ENCODE measurements around the gene LYST.

LYST gene

GRCh38 chr1:235873045-235873444, 6.3 kb upstream of the LYST start:
- no peak overlapping the region for H2AFZ ChIP-seq (ENCODE audit: low read depth, low read length, severe bottlenecking)

GRCh38 chr1:235872270-235872669, 5.6 kb upstream of the LYST start:
- Histone ChIP-seq H3K27me3 (ENCODE audit: low read length) (no peaks in the 10 kb centered on the region), H3K36me3 (ENCODE audit: low read length) (no peaks in the 10 kb centered on the region), H3K9me2 (replicated peaks; ENCODE audit: insufficient read depth, low read length) (no peaks in the 10 kb centered on the region), H3K9me3 (ENCODE audit: insufficient read depth, low read length) (no peaks in the 10 kb centered on the region), H3K4me3 (ENCODE audit: insufficient read depth, low read length, poor library complexity, severe bottlenecking) (no peak overlapping the region), H2AFZ (ENCODE audit: low read depth, low read length, severe bottlenecking) (no peak overlapping the region), H3K4me2 (ENCODE audit: low read depth, low read length, poor library complexity, severe bottlenecking) (no peak overlapping the region), H3K9ac (ENCODE audit: low read length) (no peak overlapping the region), H3K79me2 (ENCODE audit: insufficient read depth, low read length) (no peaks in the 10 kb centered on the region), H4K20me1 (ENCODE audit: low read depth, low read length) (no peaks in the 10 kb centered on the region), H3K27ac (ENCODE audit: low read depth, low read length) (no peak overlapping the region), H3F3A (ENCODE audit: insufficient read depth) (peaks cover 12% of the 10 kb centered on the region)
- TF ChIP-seq EZH2phosphoT487 (conservative IDR thresholded peaks at IDR 0.05; ENCODE audit: low read length) (no peak), CTCF (IDR thresholded peaks at IDR 0.05; ENCODE audit: insufficient read depth, low read length, poor library complexity, severe bottlenecking) (no peak)

More at GRCh38 chr1:235873045-235873444, 6.3 kb upstream of the LYST start:
- Histone ChIP-seq H4K20me1 (ENCODE audit: low read depth, low read length) (no peaks in the 10 kb centered on the region), H3K9ac (ENCODE audit: low read length) (no peak overlapping the region), H3K27ac (ENCODE audit: low read depth, low read length) (no peak overlapping the region), H3K79me2 (ENCODE audit: insufficient read depth, low read length) (no peaks in the 10 kb centered on the region), H3K9me3 (ENCODE audit: insufficient read depth, low read length) (no peaks in the 10 kb centered on the region), H3K4me3 (ENCODE audit: insufficient read depth, low read length, poor library complexity, severe bottlenecking) (no peak overlapping the region), H3K27me3 (ENCODE audit: low read length) (no peaks in the 10 kb centered on the region), H3K9me2 (replicated peaks; ENCODE audit: insufficient read depth, low read length) (no peaks in the 10 kb centered on the region), H3K36me3 (ENCODE audit: low read length) (no peaks in the 10 kb centered on the region), H3K4me2 (ENCODE audit: low read depth, low read length, poor library complexity, severe bottlenecking) (no peak overlapping the region), H3F3A (ENCODE audit: insufficient read depth) (peaks cover 5% of the 10 kb centered on the region)
- no peak for TF ChIP-seq EZH2phosphoT487 (conservative IDR thresholded peaks at IDR 0.05; ENCODE audit: low read length)
- TF ChIP-seq CTCF (IDR thresholded peaks at IDR 0.05; ENCODE audit: insufficient read depth, low read length, poor library complexity, severe bottlenecking) = no peak

- Histone ChIP-seq H3K36me3 (ENCODE audit: low read length) (no peaks in the 10 kb centered on the region), H3K27me3 (ENCODE audit: low read length) (no peaks in the 10 kb centered on the region), H3K9ac (ENCODE audit: low read length) (peak overlapping the region; percentile 61), H4K20me1 (ENCODE audit: low read depth, low read length) (no peaks in the 10 kb centered on the region), H3F3A (ENCODE audit: insufficient read depth) (peaks cover 12% of the 10 kb centered on the region), H3K9me2 (replicated peaks; ENCODE audit: insufficient read depth, low read length) (no peaks in the 10 kb centered on the region), H3K79me2 (ENCODE audit: insufficient read depth, low read length) (no peaks in the 10 kb centered on the region), H2AFZ (ENCODE audit: low read depth, low read length, severe bottlenecking) (peak overlapping the region; percentile 54), H3K9me3 (ENCODE audit: insufficient read depth, low read length) (no peaks in the 10 kb centered on the region), H3K27ac (ENCODE audit: low read depth, low read length) (peak overlapping the region; percentile 80), H3K4me2 (ENCODE audit: low read depth, low read length, poor library complexity, severe bottlenecking) (peak overlapping the region; percentile 70), H3K4me3 (ENCODE audit: insufficient read depth, low read length, poor library complexity, severe bottlenecking) (peak overlapping the region; percentile 64)
- TF ChIP-seq EZH2phosphoT487 (conservative IDR thresholded peaks at IDR 0.05; ENCODE audit: low read length) = no peak
- no peak for TF ChIP-seq CTCF (IDR thresholded peaks at IDR 0.05; ENCODE audit: insufficient read depth, low read length, poor library complexity, severe bottlenecking)
Observed at GRCh38 chr1:235867903-235868469, 1.3 kb upstream of the LYST start.
